ENCODE results near the gene GFER. TPM values are rescaled to one million over a fixed set of nuclear protein-coding genes. Genes with fewer than 3 reads are reported as not detected.
A peak's percentile ranks its signal among the peaks of the same experiment; 100 is the strongest.
"Not testable (repeated sequence)": the region's sequence is repeated elsewhere in the genome, so short reads cannot be mapped to it uniquely, and the experiment has no call there.

Gene GFER
- total and polyA plus RNA-seq, 2 experiments from 2014 or later = 46.9 to 53.5 TPM

DNA sequence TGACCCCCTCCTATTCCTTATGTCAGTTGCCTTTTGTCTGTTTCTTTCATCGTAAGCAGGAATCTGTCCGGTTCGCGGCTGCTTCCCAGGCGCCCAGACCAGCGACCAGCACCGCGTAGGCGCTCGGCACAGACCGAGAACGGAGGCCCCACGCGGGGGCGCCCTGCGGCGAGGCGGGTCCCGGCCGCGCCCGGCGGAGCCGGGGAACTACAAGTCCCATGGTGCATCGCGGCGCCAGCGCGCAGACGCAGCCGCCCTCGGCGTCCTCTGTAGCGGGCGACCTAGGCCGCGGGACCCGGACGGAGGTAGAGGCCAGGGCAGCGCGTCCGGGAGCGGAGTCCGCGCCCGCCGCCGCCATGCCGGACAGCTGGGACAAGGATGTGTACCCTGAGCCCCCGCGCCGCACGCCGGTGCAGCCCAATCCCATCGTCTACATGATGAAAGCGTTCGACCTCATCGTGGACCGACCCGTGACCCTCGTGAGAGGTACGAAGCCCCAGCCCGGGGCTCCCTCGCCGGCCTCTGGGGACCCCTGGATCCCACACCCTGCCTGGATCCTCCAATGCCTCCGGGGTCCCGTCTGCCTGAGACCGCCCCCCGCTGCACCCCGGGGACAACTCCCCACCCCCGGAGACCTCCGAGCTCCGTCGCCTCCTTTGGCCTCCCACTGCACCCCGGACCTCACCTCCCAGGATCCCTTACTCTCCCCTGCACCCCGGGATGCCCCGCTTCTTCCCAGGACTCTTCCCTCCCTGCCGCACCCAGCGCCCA is 24.5 kb upstream of the GFER start, which contains the start of gene NDUFB10:
Gene NDUFB10 (plus strand): TSS at position 270 of the 771 bp plus-strand sequence. CDS start 87 bp downstream, at position 357.
- peak; percentile 74 for TF ChIP-seq CTCF (IDR thresholded peaks at IDR 0.05; ENCODE audit: low read depth, low read length)
- peak; percentile 94 to 96 for DNase-seq (ENCODE audit: low read depth in 1 of 2, low spot score in 1 of 2)
- Histone ChIP-seq H3K4me1 (ENCODE audit: low read depth) (peaks cover 9% of the 10 kb centered on the region), H3K27me3 (no peaks in the 10 kb centered on the region), H3K4me3 (peak within 1 kb of the TSS; percentile 82), H3K27ac (peak within 1 kb of the TSS; percentile 17), H3K9me3 (ENCODE audit: low read depth) (no peaks in the 10 kb centered on the region), H3K36me3 (peaks cover 21% of the 10 kb centered on the region)

GRCh38 chr16:1960665-1961630 is 23.0 kb upstream of the GFER start:
- H3K27me3 ChIP-seq = no peaks in the 10 kb centered on the region
- peak in 1 of 2 donors; percentile 50 for DNase-seq (ENCODE audit: low read depth in 1 of 2, low spot score in 1 of 2)
- TF ChIP-seq CTCF (IDR thresholded peaks at IDR 0.05; ENCODE audit: low read depth, low read length) = no peak
- no peaks in the 10 kb centered on the region for H3K9me3 ChIP-seq (ENCODE audit: low read depth)
- peaks cover 21% of the 10 kb centered on the region for H3K36me3 ChIP-seq
- H3K4me1 ChIP-seq (ENCODE audit: low read depth) = peaks cover 12% of the 10 kb centered on the region
- H3K4me3 ChIP-seq = peak overlapping the region; percentile 82
- H3K27ac ChIP-seq = peak overlapping the region; percentile 2

- DNase-seq (ENCODE audit: low read depth in 1 of 2, low spot score in 1 of 2) = no peak
- H3K36me3 ChIP-seq = peaks cover 21% of the 10 kb centered on the region
- H3K9me3 ChIP-seq (ENCODE audit: low read depth) = no peaks in the 10 kb centered on the region
- no peak overlapping the region for H3K4me3 ChIP-seq
- no peak for TF ChIP-seq CTCF (IDR thresholded peaks at IDR 0.05; ENCODE audit: low read depth, low read length)
- peak overlapping the region; percentile 2 for H3K27ac ChIP-seq
- H3K27me3 ChIP-seq = no peaks in the 10 kb centered on the region
- H3K4me1 ChIP-seq (ENCODE audit: low read depth) = peaks cover 12% of the 10 kb centered on the region
Measured at GRCh38 chr16:1961651-1962067, 22.3 kb upstream of the GFER start.

- H3K36me3 ChIP-seq = peaks cover 21% of the 10 kb centered on the region
- not testable (repeated sequence) for H3K4me3 ChIP-seq; H3K27ac ChIP-seq; H3K9me3 ChIP-seq (ENCODE audit: low read depth); H3K27me3 ChIP-seq; DNase-seq (ENCODE audit: low read depth in 1 of 2, low spot score in 1 of 2)
- H3K4me1 ChIP-seq (ENCODE audit: low read depth) = peaks cover 12% of the 10 kb centered on the region
Measured at GRCh38 chr16:1962161-1963153, 21.5 kb upstream of the GFER start.

- Histone ChIP-seq H3K4me1 (ENCODE audit: low read depth) (peaks cover 12% of the 10 kb centered on the region), H3K4me3 (peak overlapping the region; percentile 93), H3K9me3 (ENCODE audit: low read depth) (no peaks in the 10 kb centered on the region), H3K27ac (peak overlapping the region; percentile 95), H3K36me3 (peaks cover 21% of the 10 kb centered on the region), H3K27me3 (no peaks in the 10 kb centered on the region)
- DNase-seq (ENCODE audit: low read depth in 1 of 2, low spot score in 1 of 2) = peak; percentile 54 to 73
- peak; percentile 41 for TF ChIP-seq CTCF (IDR thresholded peaks at IDR 0.05; ENCODE audit: low read depth, low read length)
Measured at GRCh38 chr16:1963806-1964505, 20.0 kb upstream of the GFER start.

All from cardiac muscle cell (in vitro differentiated cells and primary cell).